DOHH2 (cell line): Measurements from ENCODE around the gene BAIAP2.
A peak's percentile ranks its signal among the peaks of the same experiment; 100 is the strongest.

Source experiments
- H3F3A ChIP-seq: fragments of 200-600 bp; sonication (generic), shearing (Covaris generic); 2 replicates; pipeline ENCODE4 v1.6.0; 2016; ENCODE audit warnings: antibody characterized with exemption, mild to moderate bottlenecking; ENCODE audit not compliant: control insufficient read depth, insufficient read depth
- H3K27ac ChIP-seq: fragments of 200-600 bp; sonication (generic); 2 replicates; pipeline ENCODE4 v1.5.1; 2014; ENCODE audit warnings: low read depth, mild to moderate bottlenecking, low read length, moderate library complexity
- H3K27me3 ChIP-seq: fragments of 200-600 bp; sonication (generic); 2 replicates; pipeline ENCODE4 v1.6.1; 2014; ENCODE audit warnings: mild to moderate bottlenecking, low read length, mixed read lengths; ENCODE audit not compliant: control insufficient read depth
- H3K36me3 ChIP-seq: fragments of 200-600 bp; sonication (generic); 2 replicates; pipeline ENCODE4 v1.6.1; 2014; ENCODE audit warnings: mild to moderate bottlenecking, low read length, moderate library complexity, mixed read lengths; ENCODE audit not compliant: control insufficient read depth
- H3K4me1 ChIP-seq: fragments of 200-600 bp; sonication (generic); 2 replicates; pipeline ENCODE4 v1.6.1; 2014; ENCODE audit warnings: mild to moderate bottlenecking, low read length, mixed read lengths; ENCODE audit not compliant: control insufficient read depth
- H3K4me2 ChIP-seq: fragments of 200-600 bp; sonication (generic); 2 replicates; pipeline ENCODE4 v1.6.0; 2014; ENCODE audit warnings: mild to moderate bottlenecking, low read length, moderate library complexity
- H3K4me3 ChIP-seq: fragments of 200-600 bp; sonication (generic); 2 replicates; pipeline ENCODE4 v1.5.1; 2014; ENCODE audit warnings: mild to moderate bottlenecking, low read length, mixed read lengths
- H3K79me2 ChIP-seq: fragments of 200-600 bp; sonication (generic); 2 replicates; pipeline ENCODE4 v1.6.1; 2014; ENCODE audit warnings: mild to moderate bottlenecking, low read length, mixed read lengths; ENCODE audit not compliant: control insufficient read depth
- H3K9me2 ChIP-seq: fragments of 200-600 bp; sonication (generic); replicated peaks from 2 replicates; pipeline ENCODE4 v1.6.1; 2014; ENCODE audit warnings: mild to moderate bottlenecking, low read length, mixed read lengths; ENCODE audit not compliant: control insufficient read depth
- H3K9me3 ChIP-seq: fragments of 200-600 bp; sonication (generic); 2 replicates; pipeline ENCODE4 v1.6.1; 2014; ENCODE audit warnings: antibody characterized with exemption, low read length, mixed read lengths; ENCODE audit not compliant: control insufficient read depth, insufficient read depth
- H4K20me1 ChIP-seq: fragments of 200-600 bp; sonication (generic); 2 replicates; pipeline ENCODE4 v1.6.0; 2014; ENCODE audit warnings: low read depth, mild to moderate bottlenecking, antibody characterized with exemption, low read length, moderate library complexity; ENCODE audit not compliant: control insufficient read depth, insufficient read depth
- CTCF ChIP-seq: fragments of 200-600 bp; sonication (generic); IDR thresholded peaks from one replicate; pipeline ENCODE4 v1.5.1; 2014; ENCODE audit warnings: antibody characterized with exemption, mild to moderate bottlenecking, low read depth, low read length; ENCODE audit not compliant: poor library complexity, severe bottlenecking
- EZH2phosphoT487 ChIP-seq: fragments of 200-600 bp; sonication (generic); IDR thresholded peaks from 2 replicates; pipeline ENCODE4 v1.6.1; 2017; ENCODE audit warnings: borderline replicate concordance, mild to moderate bottlenecking, antibody characterized with exemption, low read length, moderate library complexity, mixed read lengths

BAIAP2 gene, protein sequence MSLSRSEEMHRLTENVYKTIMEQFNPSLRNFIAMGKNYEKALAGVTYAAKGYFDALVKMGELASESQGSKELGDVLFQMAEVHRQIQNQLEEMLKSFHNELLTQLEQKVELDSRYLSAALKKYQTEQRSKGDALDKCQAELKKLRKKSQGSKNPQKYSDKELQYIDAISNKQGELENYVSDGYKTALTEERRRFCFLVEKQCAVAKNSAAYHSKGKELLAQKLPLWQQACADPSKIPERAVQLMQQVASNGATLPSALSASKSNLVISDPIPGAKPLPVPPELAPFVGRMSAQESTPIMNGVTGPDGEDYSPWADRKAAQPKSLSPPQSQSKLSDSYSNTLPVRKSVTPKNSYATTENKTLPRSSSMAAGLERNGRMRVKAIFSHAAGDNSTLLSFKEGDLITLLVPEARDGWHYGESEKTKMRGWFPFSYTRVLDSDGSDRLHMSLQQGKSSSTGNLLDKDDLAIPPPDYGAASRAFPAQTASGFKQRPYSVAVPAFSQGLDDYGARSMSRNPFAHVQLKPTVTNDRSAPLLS

GRCh38 chr17:81034779-81035520 is at the start of gene BAIAP2:
Gene BAIAP2, plus strand, starts transcription at chr17:81035151. Its CDS starts 104 bp downstream, at chr17:81035255.
- Histone ChIP-seq H3K4me1 (peaks cover 4% of the 10 kb centered on the region), H3K4me2 (peak within 1 kb of the TSS; percentile 63), H3K4me3 (peak within 1 kb of the TSS; percentile 66), H3K27ac (no peak within 1 kb of the TSS), H3K27me3 (peaks cover 22% of the 10 kb centered on the region), H4K20me1 (no peaks in the 10 kb centered on the region; the same call in 1 of the 2 replicates), H3K79me2 (no peaks in the 10 kb centered on the region), H3F3A (no peaks in the 10 kb centered on the region), H3K9me3 (no peaks in the 10 kb centered on the region), H3K9me2 (no peaks in the 10 kb centered on the region), H3K36me3 (no peaks in the 10 kb centered on the region)
- no peak for TF ChIP-seq EZH2phosphoT487
- peak; percentile 29 for TF ChIP-seq CTCF

DNA sequence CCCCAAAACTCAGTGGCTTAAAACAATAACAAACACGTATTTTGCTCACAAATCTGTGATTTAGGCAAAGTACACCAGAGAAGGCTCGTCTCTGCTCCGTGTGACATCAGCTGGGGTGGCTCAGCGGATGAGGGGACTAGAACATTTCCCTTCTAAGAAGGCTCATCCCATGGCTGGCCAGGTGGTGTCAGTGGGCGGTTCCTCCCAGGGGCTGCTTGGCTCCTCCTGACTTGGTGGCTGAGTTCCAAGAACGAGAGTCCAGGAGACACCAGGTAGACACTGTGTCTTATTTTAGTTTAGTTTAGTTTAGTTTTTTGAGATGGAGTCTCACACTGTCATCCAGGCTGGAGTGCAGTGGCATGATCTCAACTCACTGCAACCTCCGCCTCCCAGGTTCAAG is 48.9 kb upstream of the BAIAP2 start:
- H4K20me1 ChIP-seq: no peaks in the 10 kb centered on the region
- peaks cover 19% of the 10 kb centered on the region for H3K4me1 ChIP-seq
- no peaks in the 10 kb centered on the region for H3K9me3 ChIP-seq
- no peaks in the 10 kb centered on the region for H3K36me3 ChIP-seq
- H3K9me2 ChIP-seq: no peaks in the 10 kb centered on the region
- no peak overlapping the region for H3K4me3 ChIP-seq
- peaks cover 34% of the 10 kb centered on the region for H3K27me3 ChIP-seq
- TF ChIP-seq CTCF: no peak
- TF ChIP-seq EZH2phosphoT487: no peak
- H3K79me2 ChIP-seq: no peaks in the 10 kb centered on the region
- no peaks in the 10 kb centered on the region for H3F3A ChIP-seq
- H3K4me2 ChIP-seq: no peak overlapping the region
- no peak overlapping the region for H3K27ac ChIP-seq

GRCh38 chr17:80986816-80987475 is 48.0 kb upstream of the BAIAP2 start:
- Histone ChIP-seq H3K4me2 (no peak overlapping the region), H4K20me1 (no peaks in the 10 kb centered on the region), H3K79me2 (no peaks in the 10 kb centered on the region), H3K4me3 (no peak overlapping the region), H3K27ac (no peak overlapping the region), H3K9me3 (no peaks in the 10 kb centered on the region), H3K9me2 (no peaks in the 10 kb centered on the region), H3K36me3 (no peaks in the 10 kb centered on the region), H3K27me3 (peaks cover 32% of the 10 kb centered on the region), H3F3A (no peaks in the 10 kb centered on the region), H3K4me1 (peaks cover 19% of the 10 kb centered on the region)
- TF ChIP-seq EZH2phosphoT487 (no peak), CTCF (no peak)
